ENCODE measurements around the gene B3GNT5.

B3GNT5 gene

GRCh38 chr3:183212096-183212495 is 41.0 kb upstream of the B3GNT5 start:
- no peak overlapping the region for H3K4me3 ChIP-seq (ENCODE audit: low read depth, low read length)
- no peak for DNase-seq (ENCODE audit: low read depth)
- TF ChIP-seq CTCF (IDR thresholded peaks at IDR 0.05; ENCODE audit: control insufficient read depth, extremely low read depth, insufficient read depth): no peak

GRCh38 chr3:183212565-183212964 is 40.5 kb upstream of the B3GNT5 start:
- TF ChIP-seq CTCF (IDR thresholded peaks at IDR 0.05; ENCODE audit: control insufficient read depth, extremely low read depth, insufficient read depth): no peak
- DNase-seq (ENCODE audit: low read depth): no peak

GRCh38 chr3:183213415-183214276 is 39.4 kb upstream of the B3GNT5 start:
- H3K4me3 ChIP-seq (ENCODE audit: low read depth, low read length): no peak overlapping the region
- no peak for TF ChIP-seq CTCF (IDR thresholded peaks at IDR 0.05; ENCODE audit: control insufficient read depth, extremely low read depth, insufficient read depth)
- peak; percentile 8 for DNase-seq (ENCODE audit: low read depth)

More at GRCh38 chr3:183212565-183212964, 40.5 kb upstream of the B3GNT5 start:
- no peak overlapping the region for H3K4me3 ChIP-seq (ENCODE audit: low read depth, low read length)

- TF ChIP-seq CTCF (IDR thresholded peaks at IDR 0.05; ENCODE audit: control insufficient read depth, extremely low read depth, insufficient read depth): no peak
- H3K4me3 ChIP-seq (ENCODE audit: low read depth, low read length): no peak overlapping the region
- no peak for DNase-seq (ENCODE audit: low read depth)
Measured at GRCh38 chr3:183214277-183214612, 38.8 kb upstream of the B3GNT5 start.

- peak; percentile 27 for DNase-seq (ENCODE audit: low read depth)
- no peak overlapping the region for H3K4me3 ChIP-seq (ENCODE audit: low read depth, low read length)
- no peak for TF ChIP-seq CTCF (IDR thresholded peaks at IDR 0.05; ENCODE audit: control insufficient read depth, extremely low read depth, insufficient read depth)
Measured at GRCh38 chr3:183215591-183216202, 37.4 kb upstream of the B3GNT5 start.

GRCh38 chr3:183217548-183218332 is 35.3 kb upstream of the B3GNT5 start:
- no peak for TF ChIP-seq CTCF (IDR thresholded peaks at IDR 0.05; ENCODE audit: control insufficient read depth, extremely low read depth, insufficient read depth)
- H3K4me3 ChIP-seq (ENCODE audit: low read depth, low read length): no peak overlapping the region
- DNase-seq (ENCODE audit: low read depth): no peak

Measured in LNCaP clone FGC (cell line).